K562 (cell line): ENCODE measurements around the gene FGGY. TPM values are rescaled to one million over a fixed set of nuclear protein-coding genes. Genes with fewer than 3 reads are reported as not detected.

Experiments
- MAX ChIP-seq: sonication (generic); formaldehyde crosslinking; IDR thresholded peaks from 2 replicates; pipeline ENCODE4 v1.9.0; 2022; ENCODE audit warnings: mild to moderate bottlenecking, missing genetic modification reagents
- MEF2D ChIP-seq: conservative IDR thresholded peaks from 2 replicates; pipeline ENCODE4 v1.6.1; 2016; ENCODE audit warnings: low read depth, missing genetic modification characterization, missing compliant biosample characterization
- MTA2 ChIP-seq: fragments of 450-650 bp; IDR thresholded peaks from 2 replicates; pipeline ENCODE4 v1.6.1; 2016; ENCODE audit warnings: low read depth
- PATZ1 ChIP-seq: fragments of 250-450 bp; sonication (Bioruptor Pico); IDR thresholded peaks from 2 replicates; pipeline ENCODE4 v1.5.0; 2020; ENCODE audit warnings: mild to moderate bottlenecking, borderline replicate concordance
- PURB ChIP-seq: sonication (generic); formaldehyde crosslinking; IDR thresholded peaks from 2 replicates; pipeline ENCODE4 v1.9.0; 2021; ENCODE audit warnings: low read depth, mild to moderate bottlenecking, missing genetic modification reagents
- RCOR1 ChIP-seq, 2 experiments: IDR thresholded peaks; 2 replicates each; pipeline ENCODE4 v1.6.1; 2012; ENCODE audit warnings: low read depth in 2 of 2, low read length in 2 of 2, borderline replicate concordance in 1 of 2, improper control_type of control experiment in 1 of 2
- TAL1 ChIP-seq: fragments of 450-650 bp; IDR thresholded peaks from 2 replicates; pipeline ENCODE4 v1.6.1; 2016; ENCODE audit warnings: mild to moderate bottlenecking
- ZKSCAN3 ChIP-seq: fragments of 250-450 bp; sonication (Bioruptor Pico); IDR thresholded peaks from 2 replicates; pipeline ENCODE4 v1.4.0; 2020
- ZNF318 ChIP-seq, 2 experiments: fragments of 450-650 bp; IDR thresholded peaks; 2 replicates each; pipeline ENCODE4 v1.6.1; 2016; ENCODE audit warnings: mild to moderate bottlenecking in 2 of 2, borderline replicate concordance in 1 of 2, low read depth in 1 of 2, moderate library complexity in 1 of 2
- ZNF696 ChIP-seq: fragments of 250-450 bp; sonication (Bioruptor Pico); conservative IDR thresholded peaks from 2 replicates; pipeline ENCODE4 v1.4.0; 2020; ENCODE audit warnings: mild to moderate bottlenecking, moderate library complexity
- polyA plus RNA-seq, 8 experiments: library from polyadenylated mRNA; depleted of rRNA in 4 of 8; stranded (reverse) in 5 of 8; unstranded in 3 of 8; fragments of >200 nt; fragmentation: Nextera tagmentation in 2 of 8; fragmentation: Illumina TruSeq in 1 of 8; extraction: Ambion mirVana in 2 of 8; extraction: Trizol in 1 of 8; gene quantifications; 2 replicates each; pipeline versions ENCODE4 v1.2.1 to v1.2.3, GENCODE V29; 2011 to 2014; ENCODE audit warnings: inconsistent platforms in 1 of 8, missing spikeins in 1 of 8
- total RNA-seq, 7 experiments: library from RNA; depleted of rRNA in 6 of 7; stranded (reverse); fragments of >200 nt in 6 of 7; fragmentation: Illumina TruSeq in 2 of 7; extraction: Trizol in 2 of 7; gene quantifications; 2 replicates each; pipeline versions ENCODE4 v1.2.1 to v1.2.3, GENCODE V29; 2011 to 2021; ENCODE audit warnings: low replicate concordance in 1 of 7

FGGY gene
- total and polyA plus RNA-seq, 9 of the 15 experiments (the other 6 are each of a cell fraction or from before 2014, with no cell fraction given): 9.7 to 19.2 (median 12.6) TPM

GRCh38 chr1:59340411-59341307 is 43.8 kb downstream of the FGGY start (continued):
- TF ChIP-seq ZNF318 (IDR thresholded peaks at IDR 0.05; ENCODE audit: borderline replicate concordance in 1 of 2, low read depth in 1 of 2) (no peak), RCOR1 (IDR thresholded peaks at IDR 0.05; ENCODE audit: borderline replicate concordance in 1 of 2, low read depth in 2 of 2, low read length in 2 of 2) (no peak), ZNF696 (CRISPR knock-in tag) (no peak), ZKSCAN3 (CRISPR knock-in tag) (no peak), MTA2 (no peak), PATZ1 (no peak), PURB (CRISPR knock-in tag) (no peak), TAL1 (no peak), MAX (CRISPR knock-in tag) (no peak), MEF2D (tag) (no peak)
